ENCODE results near the gene RIMBP3C. TPM values are rescaled to one million over a fixed set of nuclear protein-coding genes. Genes with fewer than 3 reads are reported as not detected.
"Not testable (repeated sequence)": the region's sequence is repeated elsewhere in the genome, so short reads cannot be mapped to it uniquely, and the experiment has no call there.

RIMBP3C gene
- total RNA-seq, 6 experiments from 2014 or later: 0.07 to 0.12 (median 0.09) TPM; not detected in 3

GRCh38 chr22:21550008-21550677, 1.1 kb downstream of the RIMBP3C start:
- intact Hi-C loops (cut with DNase I); H3K9me3 ChIP-seq; H3K4me3 ChIP-seq; H3K27me3 ChIP-seq; DNase-seq; H3K4me1 ChIP-seq; H3K36me3 ChIP-seq; H3K27ac ChIP-seq: not testable (repeated sequence)
- ATAC-seq: peak; percentile 81 to 90 (median 86)
- no CpG with 5 or more reads among the region's 62 CpGs for WGBS (ENCODE audit: insufficient coverage, low coverage, low lambda C conversion rate, missing lambda C conversion rate)

DNA sequence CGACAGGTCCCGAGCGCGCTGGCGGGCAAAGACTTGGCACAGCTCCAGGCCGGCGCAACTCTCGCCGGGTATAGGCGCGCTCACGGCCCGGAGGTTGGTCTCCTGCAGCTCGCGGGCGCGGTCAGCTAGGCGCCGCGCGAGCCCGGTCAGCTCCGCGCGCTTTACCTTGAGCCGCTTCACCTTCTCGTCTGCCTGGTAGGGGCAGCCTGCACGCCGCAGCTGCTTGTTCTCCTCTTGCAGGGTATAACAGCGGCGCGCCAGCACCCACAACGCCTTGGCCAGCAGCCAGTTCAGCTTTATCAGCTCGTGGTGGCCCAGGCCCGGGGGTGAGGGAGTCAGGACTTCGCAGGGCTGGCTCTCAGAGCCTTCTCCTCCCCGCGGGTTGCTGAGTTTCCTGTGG, 1.7 kb downstream of the RIMBP3C start:
- H3K4me3 ChIP-seq; H3K9me3 ChIP-seq; intact Hi-C loops (cut with DNase I); H3K36me3 ChIP-seq; DNase-seq; H3K27ac ChIP-seq; H3K4me1 ChIP-seq; H3K27me3 ChIP-seq: not testable (repeated sequence)
- ATAC-seq: peak; percentile 46 to 57 (median 50)
- WGBS (ENCODE audit: insufficient coverage, low coverage, low lambda C conversion rate, missing lambda C conversion rate): no CpG with 5 or more reads among the region's 38 CpGs

DNA sequence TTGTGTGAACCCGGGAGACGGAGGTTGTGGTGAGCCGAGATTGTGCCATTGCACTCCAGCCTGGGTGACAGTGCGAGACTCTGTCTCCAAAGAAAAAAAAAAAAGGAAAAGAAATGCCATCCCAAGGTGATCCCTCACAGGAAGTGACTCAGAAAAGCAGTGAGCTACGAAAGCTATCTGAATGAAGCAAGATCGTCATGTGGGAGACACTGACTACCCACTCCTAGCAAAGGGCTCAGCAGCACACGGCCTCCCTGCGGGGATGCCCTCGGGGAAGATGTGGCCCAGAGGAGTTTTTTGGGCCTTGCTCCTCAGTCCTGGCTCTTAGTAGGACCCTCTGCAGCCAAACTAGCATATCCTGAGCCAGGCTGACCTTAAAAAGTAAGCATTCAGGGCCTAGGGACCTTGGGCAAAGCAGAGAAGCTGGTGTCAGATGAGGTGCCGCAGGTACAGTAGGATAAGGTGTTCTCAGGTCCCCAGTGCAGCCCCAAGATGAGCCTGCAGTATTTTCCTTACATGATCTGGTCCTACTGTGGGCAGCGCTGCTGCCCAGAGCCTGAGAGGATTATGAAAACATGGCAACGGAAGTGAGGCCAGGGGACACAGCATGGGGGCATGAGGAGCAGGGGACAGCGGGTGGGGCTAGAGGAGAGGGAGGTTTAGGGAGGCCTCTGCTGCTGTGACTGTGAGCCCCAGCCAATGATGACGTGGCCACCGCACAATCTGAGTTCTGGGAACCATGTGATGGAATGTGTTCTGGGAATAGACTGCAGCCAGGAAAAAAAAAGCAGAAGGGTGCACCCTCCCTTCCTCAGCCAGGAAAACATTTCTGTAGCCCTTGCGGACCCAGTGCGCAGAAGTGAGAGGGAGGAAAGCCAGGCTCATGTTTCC, 6.6 kb downstream of the RIMBP3C start:
- H3K9me3 ChIP-seq; H3K27ac ChIP-seq; H3K4me3 ChIP-seq; ATAC-seq; H3K27me3 ChIP-seq; DNase-seq; H3K4me1 ChIP-seq; intact Hi-C loops (cut with DNase I); H3K36me3 ChIP-seq: not testable (repeated sequence)
- 100% methylated on average over 1 of the region's 17 CpGs for WGBS (ENCODE audit: insufficient coverage, low coverage, low lambda C conversion rate, missing lambda C conversion rate)

DNA sequence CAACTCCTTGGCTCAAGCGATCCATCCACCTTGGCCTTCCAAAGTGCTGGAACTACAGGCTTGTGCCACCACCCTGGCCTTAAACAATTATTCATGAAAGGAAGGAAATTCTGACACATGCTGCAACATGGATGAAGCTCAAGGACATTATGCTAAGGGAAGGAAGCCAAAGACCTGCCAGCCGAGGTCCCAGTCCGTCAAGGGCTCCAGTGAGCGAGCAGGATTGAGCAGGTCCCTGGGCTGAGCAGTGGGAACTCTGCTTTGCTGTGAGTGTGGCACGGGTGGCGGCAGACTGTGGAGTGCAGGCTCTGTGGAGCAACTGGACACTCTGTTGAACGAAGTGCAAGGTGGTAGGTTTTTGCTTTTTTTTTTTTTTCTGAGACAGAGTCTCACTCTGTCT, 11.4 kb downstream of the RIMBP3C start:
- not testable (repeated sequence) for ATAC-seq

GRCh38 chr22:21532863-21533648, 18.2 kb downstream of the RIMBP3C start:
- H3K9me3 ChIP-seq; H3K27ac ChIP-seq; H3K4me1 ChIP-seq; DNase-seq; H3K4me3 ChIP-seq; H3K27me3 ChIP-seq; H3K36me3 ChIP-seq; intact Hi-C loops (cut with DNase I): not testable (repeated sequence)
- no CpG with 5 or more reads among the region's 20 CpGs for WGBS (ENCODE audit: insufficient coverage, low coverage, low lambda C conversion rate, missing lambda C conversion rate)
- ATAC-seq: peak; percentile 19 to 50 (median 39)

More for the DNA sequence above, 11.4 kb downstream of the RIMBP3C start:
- H3K36me3 ChIP-seq; H3K27ac ChIP-seq; intact Hi-C loops (cut with DNase I); H3K9me3 ChIP-seq; H3K27me3 ChIP-seq; H3K4me1 ChIP-seq; DNase-seq; H3K4me3 ChIP-seq: not testable (repeated sequence)
- WGBS (ENCODE audit: insufficient coverage, low coverage, low lambda C conversion rate, missing lambda C conversion rate): no CpG with 5 or more reads among the region's 7 CpGs

- ATAC-seq: not testable (repeated sequence)
These were observed 19.7 kb downstream of the RIMBP3C start for GRCh38 chr22:21531525-21531924.

DNA sequence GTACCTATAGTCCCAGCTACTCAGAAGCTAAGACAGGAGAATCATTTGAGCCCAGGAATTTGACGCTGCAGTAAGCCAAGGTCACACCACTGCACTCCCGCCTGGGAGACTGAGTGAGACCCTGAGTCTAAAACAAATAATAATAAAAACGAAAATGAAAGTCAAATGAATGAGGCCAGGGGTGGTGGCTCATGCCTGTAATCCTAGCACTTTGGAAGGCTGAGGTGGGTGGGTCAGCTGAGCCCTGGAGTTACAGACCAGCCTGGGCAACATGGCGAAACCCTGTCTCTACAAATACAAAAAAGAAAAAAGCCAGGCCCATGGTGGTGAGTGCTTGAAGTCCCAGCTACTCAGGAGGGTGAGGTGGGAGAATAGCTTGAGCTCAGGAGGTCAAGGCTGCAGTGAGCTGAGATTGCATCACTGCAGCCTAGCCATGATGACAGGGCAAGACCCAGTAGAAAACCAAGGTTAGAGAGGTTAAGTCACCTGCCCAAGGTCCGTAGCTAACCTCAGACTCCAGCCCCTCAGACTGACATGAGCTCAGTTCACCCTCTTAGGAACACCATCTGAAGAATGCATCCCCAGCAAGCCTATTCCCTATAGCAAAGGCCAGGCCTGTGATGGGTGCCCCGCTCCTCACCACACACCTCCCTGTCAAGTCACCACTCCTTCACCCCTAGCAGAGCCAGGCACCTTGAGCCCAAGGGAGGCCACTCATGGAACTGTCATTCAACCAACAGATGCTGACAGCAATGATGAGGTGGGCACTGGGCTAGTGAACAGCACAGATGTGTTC, 24.4 kb downstream of the RIMBP3C start:
- intact Hi-C loops (cut with DNase I); H3K27ac ChIP-seq; H3K4me3 ChIP-seq; DNase-seq; H3K27me3 ChIP-seq; H3K4me1 ChIP-seq; H3K36me3 ChIP-seq; H3K9me3 ChIP-seq: not testable (repeated sequence)
- WGBS (ENCODE audit: insufficient coverage, low coverage, low lambda C conversion rate, missing lambda C conversion rate): no CpG with 5 or more reads among the region's 6 CpGs
- ATAC-seq: peak in 1 of 4 donors; percentile 35

More at GRCh38 chr22:21531525-21531924, 19.7 kb downstream of the RIMBP3C start:
- H3K4me1 ChIP-seq; H3K36me3 ChIP-seq; DNase-seq; intact Hi-C loops (cut with DNase I); H3K27me3 ChIP-seq; H3K9me3 ChIP-seq; H3K4me3 ChIP-seq; H3K27ac ChIP-seq: not testable (repeated sequence)
- WGBS (ENCODE audit: insufficient coverage, low coverage, low lambda C conversion rate, missing lambda C conversion rate): no CpG with 5 or more reads among the region's 5 CpGs

DNA sequence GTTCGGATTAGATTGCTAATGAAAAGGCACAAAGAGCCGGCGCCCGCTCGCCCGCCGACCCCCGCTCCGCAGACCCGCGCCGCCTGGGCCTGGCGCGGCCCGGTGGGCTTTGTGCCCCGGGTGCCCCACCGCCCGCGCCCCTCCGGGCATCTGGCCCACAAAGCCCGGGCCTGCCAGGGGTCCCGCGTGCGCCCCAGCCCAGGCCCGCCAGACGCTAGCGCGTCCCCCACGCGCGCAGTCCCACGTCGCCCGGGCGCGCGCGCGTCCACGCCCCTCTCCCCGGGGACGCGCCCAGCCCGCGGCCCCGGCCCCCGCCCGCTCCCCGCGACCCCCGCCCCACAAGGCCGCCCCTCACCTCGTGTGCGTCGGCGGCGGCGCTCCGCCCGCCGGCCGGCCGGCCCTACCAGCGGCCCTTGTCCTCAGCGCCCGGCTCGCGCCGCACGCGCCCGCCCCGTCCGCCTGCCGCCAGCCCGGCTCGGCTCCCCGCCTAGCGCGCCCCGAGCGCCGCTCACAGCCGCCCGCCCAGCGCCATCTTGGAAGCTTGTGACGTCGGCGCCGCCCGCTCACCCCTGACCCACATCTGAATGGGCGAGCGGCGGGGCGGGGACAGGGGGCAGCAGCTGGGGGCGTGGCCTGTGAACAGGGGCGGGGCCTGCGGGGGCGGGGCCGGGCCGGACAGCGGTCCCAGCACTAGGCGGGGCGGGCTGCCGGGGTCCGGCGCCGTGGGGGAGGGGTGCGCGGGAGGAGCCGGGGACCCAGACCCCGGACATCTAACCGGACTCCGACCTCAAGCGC, 34.1 kb downstream of the RIMBP3C start:
- ATAC-seq: peak; percentile 80 to 88 (median 84)
- H3K27me3 ChIP-seq; intact Hi-C loops (cut with DNase I); H3K27ac ChIP-seq; H3K9me3 ChIP-seq; H3K36me3 ChIP-seq; DNase-seq; H3K4me3 ChIP-seq; H3K4me1 ChIP-seq: not testable (repeated sequence)
- no CpG with 5 or more reads among the region's 115 CpGs for WGBS (ENCODE audit: insufficient coverage, low coverage, low lambda C conversion rate, missing lambda C conversion rate)

DNA sequence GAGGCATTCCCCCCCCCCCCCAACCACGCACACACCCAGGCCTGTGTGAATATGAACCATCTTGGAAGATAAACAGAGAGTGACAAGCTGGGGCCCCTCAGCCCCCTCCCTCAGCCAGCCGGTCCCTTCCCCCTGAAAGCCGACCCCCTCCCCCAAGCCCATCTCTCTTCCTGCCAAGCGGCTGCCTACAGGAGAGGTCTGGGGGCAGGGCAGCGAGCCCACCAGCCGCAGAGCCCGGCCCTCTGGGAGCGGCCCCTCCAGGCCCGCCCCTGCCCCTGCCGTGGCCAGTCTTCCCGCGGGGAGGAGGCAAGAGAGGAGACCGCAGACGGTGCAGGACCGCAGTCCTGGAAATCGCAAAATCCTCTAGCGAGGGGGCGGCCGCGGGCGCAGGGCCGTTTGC, 34.7 kb downstream of the RIMBP3C start:
- WGBS (ENCODE audit: insufficient coverage, low coverage, low lambda C conversion rate, missing lambda C conversion rate): no CpG with 5 or more reads among the region's 22 CpGs

GRCh38 chr22:21515234-21515633, 36.0 kb downstream of the RIMBP3C start:
- DNase-seq; intact Hi-C loops (cut with DNase I); H3K36me3 ChIP-seq; H3K27me3 ChIP-seq; H3K4me1 ChIP-seq; ATAC-seq; H3K4me3 ChIP-seq; H3K9me3 ChIP-seq; H3K27ac ChIP-seq: not testable (repeated sequence)
- WGBS (ENCODE audit: insufficient coverage, low coverage, low lambda C conversion rate, missing lambda C conversion rate): no CpG with 5 or more reads among the region's 9 CpGs

More for the DNA sequence above, 34.7 kb downstream of the RIMBP3C start:
- H3K9me3 ChIP-seq; ATAC-seq; H3K4me3 ChIP-seq; H3K36me3 ChIP-seq; H3K27me3 ChIP-seq; DNase-seq; intact Hi-C loops (cut with DNase I); H3K4me1 ChIP-seq; H3K27ac ChIP-seq: not testable (repeated sequence)

Data from right lobe of liver (tissue), 6 donors.